Midbrain (tissue), 1 donor: ENCODE data around the gene TMEM267.
"Not testable (repeated sequence)": the region's sequence is repeated elsewhere in the genome, so short reads cannot be mapped to it uniquely, and the experiment has no call there.

Experiments used
- DNase-seq: peaks from one replicate; lab custom pipeline; 2025; lab: John Stamatoyannopoulos, UW

Gene TMEM267

GRCh38 chr5:43483298-43484105 lies at the start of gene TMEM267:
TSS of gene TMEM267 (minus strand) at chr5:43483865. CDS start at chr5:43453969, 29,896 bp downstream.
- peak; percentile 98 for DNase-seq

GRCh38 chr5:43530648-43531047 lies 47.0 kb upstream of the TMEM267 start:
- no peak for DNase-seq

- no peak for DNase-seq
These were observed 40.0 kb upstream of the TMEM267 start for GRCh38 chr5:43523662-43524072.

GRCh38 chr5:43520615-43521014 lies 37.0 kb upstream of the TMEM267 start:
- no peak for DNase-seq

- no peak for DNase-seq
These were observed 32.0 kb upstream of the TMEM267 start for GRCh38 chr5:43515678-43516048.

GRCh38 chr5:43514816-43515677 lies 31.4 kb upstream of the TMEM267 start, which contains the start of gene C5orf34:
TSS of gene C5orf34 (minus strand) at chr5:43515148. CDS start at chr5:43509339, 5,809 bp downstream.
- peak; percentile 95 for DNase-seq

GRCh38 chr5:43514471-43514815 lies 30.8 kb upstream of the TMEM267 start:
- no peak for DNase-seq

GRCh38 chr5:43514025-43514424 lies 30.4 kb upstream of the TMEM267 start:
- no peak for DNase-seq

GRCh38 chr5:43511062-43511461 lies 27.4 kb upstream of the TMEM267 start:
- DNase-seq, result not testable (repeated sequence)

GRCh38 chr5:43498581-43498980 lies 14.9 kb upstream of the TMEM267 start:
- DNase-seq, result no peak

GRCh38 chr5:43497311-43498104 lies 13.8 kb upstream of the TMEM267 start:
- no peak for DNase-seq

- no peak for DNase-seq
These were observed 7.7 kb upstream of the TMEM267 start for GRCh38 chr5:43491326-43491725.

GRCh38 chr5:43486353-43486752 lies 2.7 kb upstream of the TMEM267 start:
- no peak for DNase-seq

GRCh38 chr5:43485406-43485805 lies 1.7 kb upstream of the TMEM267 start:
- no peak for DNase-seq

- DNase-seq, result peak; percentile 89
These were observed 613 bp upstream of the TMEM267 start for GRCh38 chr5:43484106-43484849.

GRCh38 chr5:43482490-43483297 lies 971 bp downstream of the TMEM267 start:
- DNase-seq, result no peak

- no peak for DNase-seq
These were observed 13.8 kb downstream of the TMEM267 start for GRCh38 chr5:43469671-43470391.

GRCh38 chr5:43467100-43467499 lies 16.6 kb downstream of the TMEM267 start:
- DNase-seq, result no peak

GRCh38 chr5:43465455-43465854 lies 18.2 kb downstream of the TMEM267 start:
- not testable (repeated sequence) for DNase-seq

GRCh38 chr5:43461066-43461465 lies 22.6 kb downstream of the TMEM267 start:
- no peak for DNase-seq
